ENCODE measurements around the gene MEGF11. TPM values are rescaled to one million over a fixed set of nuclear protein-coding genes. Genes with fewer than 3 reads are reported as not detected.

The MEGF11 gene
- total and polyA plus RNA-seq, 10 donors = 0.02 to 0.61 (median 0.23) TPM; not detected in 4

DNA sequence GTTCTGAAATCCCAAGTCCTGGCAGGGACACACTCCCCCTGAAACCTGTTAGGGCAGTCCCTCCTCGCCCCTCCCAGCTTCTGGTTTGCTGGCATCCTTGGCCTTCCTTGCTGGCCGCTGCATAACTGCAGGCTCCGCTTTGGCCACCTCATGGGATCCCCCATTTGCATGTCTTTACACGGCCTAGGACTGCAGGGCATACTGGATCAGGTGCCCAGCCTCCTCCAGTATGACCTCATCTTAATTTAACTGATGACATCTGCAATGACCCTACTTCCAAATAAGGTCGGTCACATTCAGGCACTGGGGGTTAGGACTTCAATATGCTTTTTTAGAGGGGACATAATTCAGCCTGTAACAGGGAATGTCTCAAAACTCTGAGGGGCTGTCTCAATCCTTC lies 210.9 kb downstream of the MEGF11 start:
- intact Hi-C loops (cut with DNase I; ENCODE audit: low total_unique reads) = no loop called here
- no peak overlapping the region for H3K4me3 ChIP-seq
- DNase-seq = no peak
- no peaks in the 10 kb centered on the region for H3K9me3 ChIP-seq
- H3K4me1 ChIP-seq = no peaks in the 10 kb centered on the region
- H3K27me3 ChIP-seq (replicated peaks in 1 of 7) = peaks cover 0 to 66% (median 18%) of the 10 kb centered on the region in 7 donors
- no peaks in the 10 kb centered on the region for H3K36me3 ChIP-seq
- no peak overlapping the region for H3K27ac ChIP-seq
- WGBS, 5 donors = 67 to 77% (median 74%) methylated on average over 5 of the region's 5 CpGs
- TF ChIP-seq POLR2AphosphoS5 (IDR thresholded peaks at IDR 0.05) (no peak), POLR2A (IDR thresholded peaks at IDR 0.05) (no peak)
- TF ChIP-seq, protein P1, sequence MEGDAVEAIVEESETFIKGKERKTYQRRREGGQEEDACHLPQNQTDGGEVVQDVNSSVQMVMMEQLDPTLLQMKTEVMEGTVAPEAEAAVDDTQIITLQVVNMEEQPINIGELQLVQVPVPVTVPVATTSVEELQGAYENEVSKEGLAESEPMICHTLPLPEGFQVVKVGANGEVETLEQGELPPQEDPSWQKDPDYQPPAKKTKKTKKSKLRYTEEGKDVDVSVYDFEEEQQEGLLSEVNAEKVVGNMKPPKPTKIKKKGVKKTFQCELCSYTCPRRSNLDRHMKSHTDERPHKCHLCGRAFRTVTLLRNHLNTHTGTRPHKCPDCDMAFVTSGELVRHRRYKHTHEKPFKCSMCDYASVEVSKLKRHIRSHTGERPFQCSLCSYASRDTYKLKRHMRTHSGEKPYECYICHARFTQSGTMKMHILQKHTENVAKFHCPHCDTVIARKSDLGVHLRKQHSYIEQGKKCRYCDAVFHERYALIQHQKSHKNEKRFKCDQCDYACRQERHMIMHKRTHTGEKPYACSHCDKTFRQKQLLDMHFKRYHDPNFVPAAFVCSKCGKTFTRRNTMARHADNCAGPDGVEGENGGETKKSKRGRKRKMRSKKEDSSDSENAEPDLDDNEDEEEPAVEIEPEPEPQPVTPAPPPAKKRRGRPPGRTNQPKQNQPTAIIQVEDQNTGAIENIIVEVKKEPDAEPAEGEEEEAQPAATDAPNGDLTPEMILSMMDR (IDR thresholded peaks at IDR 0.05 in 8 of 11, conservative IDR thresholded peaks at IDR 0.05 in 3 of 11) = no peak

DNA sequence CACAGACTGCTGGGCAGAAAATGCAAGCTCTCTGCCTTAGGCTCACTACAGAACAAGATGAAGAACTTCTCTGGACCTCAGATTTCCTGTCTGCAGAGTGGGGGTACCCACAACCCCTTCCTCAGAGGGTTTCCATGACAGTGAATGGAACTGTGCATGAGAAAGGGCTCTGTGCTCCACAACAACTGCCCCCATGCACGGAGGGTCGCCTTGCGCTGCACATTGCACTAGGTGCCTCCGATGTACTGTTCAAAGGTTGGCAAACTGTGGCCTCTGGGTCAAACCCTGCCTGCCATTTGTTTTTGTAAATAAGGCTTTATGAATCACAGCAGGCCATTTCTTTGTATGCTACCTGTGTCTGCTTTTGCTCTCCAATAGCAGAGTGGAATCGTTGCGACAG lies 212.3 kb downstream of the MEGF11 start:
- intact Hi-C loops (cut with DNase I; ENCODE audit: low total_unique reads) = no loop called here
- Histone ChIP-seq H3K36me3 (no peaks in the 10 kb centered on the region), H3K4me1 (no peaks in the 10 kb centered on the region), H3K4me3 (no peak overlapping the region), H3K9me3 (no peaks in the 10 kb centered on the region), H3K27ac (no peak overlapping the region), H3K27me3 (replicated peaks in 1 of 7) (peaks cover 0 to 79% (median 19%) of the 10 kb centered on the region in 7 donors)
- DNase-seq = no peak
- 83 to 91% (median 85%) methylated on average over 5 to 6 of the region's 6 CpGs for WGBS, 5 donors
- no peak for TF ChIP-seq POLR2A (IDR thresholded peaks at IDR 0.05)
- no peak for TF ChIP-seq POLR2AphosphoS5 (IDR thresholded peaks at IDR 0.05)

DNA sequence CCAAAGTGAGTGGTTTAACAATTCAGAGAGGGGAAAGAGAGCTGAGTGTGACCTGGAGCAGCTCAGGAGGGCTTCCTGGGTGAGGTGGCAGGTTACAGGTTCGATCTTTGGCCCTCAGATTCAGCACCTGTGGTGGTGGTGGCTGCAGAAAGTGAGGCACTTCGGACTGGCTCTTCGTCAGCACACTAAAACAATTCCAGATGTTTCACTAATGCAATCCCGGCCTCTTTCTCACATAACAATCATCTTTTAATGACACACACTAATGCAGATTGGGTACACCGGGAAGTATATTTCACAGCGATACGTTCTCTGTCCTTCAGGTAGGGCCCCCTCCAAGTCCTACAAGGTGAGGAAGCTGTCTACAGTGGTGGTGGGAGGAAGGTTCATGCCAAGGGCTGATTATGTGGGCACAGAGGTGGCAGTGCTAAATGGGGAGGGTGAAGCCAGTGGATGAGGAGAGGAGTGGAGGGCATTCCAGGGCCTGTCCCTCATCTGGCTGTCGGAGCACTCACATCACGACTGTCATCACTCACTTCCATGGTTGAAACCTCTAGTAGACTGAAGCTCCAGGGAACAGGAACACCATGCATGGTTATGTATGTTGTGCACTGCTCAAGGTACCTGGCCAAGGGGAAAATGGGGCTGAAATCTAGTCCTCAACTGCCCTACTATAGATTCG lies 213.2 kb downstream of the MEGF11 start:
- 76 to 87% (median 80%) methylated on average over 10 of the region's 10 CpGs for WGBS, 5 donors
- H3K9me3 ChIP-seq = no peaks in the 10 kb centered on the region
- TF ChIP-seq POLR2A (IDR thresholded peaks at IDR 0.05) = no peak
- TF ChIP-seq, protein P1 (IDR thresholded peaks at IDR 0.05 in 8 of 11, conservative IDR thresholded peaks at IDR 0.05 in 3 of 11) = no peak
- no peak for TF ChIP-seq POLR2AphosphoS5 (IDR thresholded peaks at IDR 0.05)
- H3K27ac ChIP-seq = no peak overlapping the region
- H3K4me1 ChIP-seq = no peaks in the 10 kb centered on the region
- H3K36me3 ChIP-seq = no peaks in the 10 kb centered on the region
- no peak for DNase-seq
- peaks cover 0 to 89% (median 19%) of the 10 kb centered on the region in 7 donors for H3K27me3 ChIP-seq (replicated peaks in 1 of 7)
- intact Hi-C loops (cut with DNase I; ENCODE audit: low total_unique reads) = no loop called here
- no peak overlapping the region for H3K4me3 ChIP-seq

DNA sequence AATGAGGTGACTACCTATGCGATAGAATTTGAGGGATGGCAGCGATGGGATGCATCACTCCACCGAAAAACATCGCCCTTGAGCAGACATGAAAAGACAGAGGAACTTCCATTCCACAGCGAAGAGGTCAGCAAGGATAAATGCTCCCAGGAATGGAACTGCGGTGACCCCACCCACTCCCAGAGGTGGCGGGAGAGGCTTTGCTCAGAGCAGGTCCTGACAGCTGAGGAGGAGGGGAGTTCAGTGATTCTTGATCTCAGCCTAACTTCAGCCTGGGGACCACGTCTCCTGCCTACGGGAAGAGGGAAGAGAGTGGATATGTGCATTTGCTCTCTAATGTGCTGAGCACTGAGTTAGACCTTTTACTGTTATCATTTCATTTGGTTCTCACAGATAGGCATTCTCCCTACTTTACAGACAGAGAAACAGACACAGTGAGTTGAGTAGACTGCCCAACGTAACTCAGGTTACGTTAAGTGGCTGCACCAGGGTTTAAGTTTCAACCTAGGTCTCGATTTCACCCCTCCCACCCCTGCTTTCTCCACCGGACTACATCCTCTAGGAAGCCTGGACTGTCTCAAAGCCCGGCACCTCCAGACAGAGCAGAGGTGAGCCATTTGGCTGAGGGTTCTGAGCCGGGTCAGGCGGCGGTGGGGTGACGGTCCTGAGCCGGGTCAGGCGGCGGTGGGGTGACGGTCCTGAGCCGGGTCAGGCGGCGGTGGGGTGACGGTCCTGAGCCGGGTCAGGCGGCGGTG lies 214.3 kb downstream of the MEGF11 start:
- 29 to 56% (median 44%) methylated on average over 13 to 24 of the region's 29 CpGs for WGBS, 5 donors
- Histone ChIP-seq H3K4me1 (no peaks in the 10 kb centered on the region), H3K4me3 (no peak overlapping the region), H3K27ac (no peak overlapping the region), H3K9me3 (no peaks in the 10 kb centered on the region), H3K27me3 (replicated peaks in 1 of 7) (peaks cover 0 to 83% (median 19%) of the 10 kb centered on the region in 7 donors), H3K36me3 (no peaks in the 10 kb centered on the region)
- TF ChIP-seq, protein P1 (IDR thresholded peaks at IDR 0.05 in 8 of 11, conservative IDR thresholded peaks at IDR 0.05 in 3 of 11) = no peak
- no peak for TF ChIP-seq POLR2AphosphoS5 (IDR thresholded peaks at IDR 0.05)
- no peak for TF ChIP-seq POLR2A (IDR thresholded peaks at IDR 0.05)
- no peak for DNase-seq
- intact Hi-C loops (cut with DNase I; ENCODE audit: low total_unique reads) = no loop called here
